Umbilical cord (tissue), 2 donors: ENCODE results near the gene SETDB2. TPM values are rescaled to one million over a fixed set of nuclear protein-coding genes. Genes with fewer than 3 reads are reported as not detected.
"Not testable (repeated sequence)": the region's sequence is repeated elsewhere in the genome, so short reads cannot be mapped to it uniquely, and the experiment has no call there.

Source experiments
- DNase-seq: peaks from one replicate; pipeline ENCODE4 v3.0.0-alpha.2; 2015; ENCODE audit warnings: low spot score
- total RNA-seq: library from RNA; depleted of rRNA; stranded (reverse); fragments of >200 nt; gene quantifications from one replicate; pipeline ENCODE4 v1.2.3, GENCODE V29; 2014; ENCODE audit warnings: low replicate concordance; ENCODE audit not compliant: insufficient read depth

The SETDB2 gene
- total RNA-seq, 1 donor from 2014 or later: 9.4 TPM

- no peak for DNase-seq
Measured at GRCh38 chr13:49464621-49465325, 20.7 kb downstream of the SETDB2 start.

GRCh38 chr13:49466292-49466838, 22.3 kb downstream of the SETDB2 start:
- no peak for DNase-seq

- DNase-seq: no peak
Measured at GRCh38 chr13:49472186-49472585, 28.1 kb downstream of the SETDB2 start.

- no peak for DNase-seq
Measured at GRCh38 chr13:49476529-49476928, 32.5 kb downstream of the SETDB2 start.

- no peak for DNase-seq
Measured at GRCh38 chr13:49481788-49482187, 37.7 kb downstream of the SETDB2 start.

- no peak for DNase-seq
Measured at GRCh38 chr13:49488563-49488962, 44.5 kb downstream of the SETDB2 start.

- no peak for DNase-seq
Measured at GRCh38 chr13:49494645-49495044, 50.6 kb downstream of the SETDB2 start.

- DNase-seq: peak; percentile 77
Measured at GRCh38 chr13:49495783-49496762, 52.0 kb downstream of the SETDB2 start, which contains the start of gene PHF11. Gene PHF11, plus strand, starts transcription at chr13:49495953. Its CDS starts 49 bp downstream, at chr13:49496002.

GRCh38 chr13:49496837-49497236, 52.8 kb downstream of the SETDB2 start:
- not testable (repeated sequence) for DNase-seq

- no peak for DNase-seq
Measured at GRCh38 chr13:49497272-49497671, 53.2 kb downstream of the SETDB2 start.

- DNase-seq: no peak
Measured at GRCh38 chr13:49498206-49498605, 54.1 kb downstream of the SETDB2 start.

GRCh38 chr13:49499889-49500660, 56.0 kb downstream of the SETDB2 start:
- peak; percentile 11 for DNase-seq

GRCh38 chr13:49502954-49503353, 58.9 kb downstream of the SETDB2 start:
- DNase-seq: no peak

- DNase-seq: no peak
Measured at GRCh38 chr13:49503951-49504350, 59.9 kb downstream of the SETDB2 start.

GRCh38 chr13:49512578-49512977, 68.5 kb downstream of the SETDB2 start:
- no peak for DNase-seq

- DNase-seq: no peak
Measured at GRCh38 chr13:49516467-49516866, 72.4 kb downstream of the SETDB2 start.

GRCh38 chr13:49517461-49517860, 73.4 kb downstream of the SETDB2 start:
- DNase-seq: no peak

- no peak for DNase-seq
Measured at GRCh38 chr13:49521224-49521623, 77.2 kb downstream of the SETDB2 start.

GRCh38 chr13:49524740-49525501, 80.8 kb downstream of the SETDB2 start:
- DNase-seq: no peak

- DNase-seq: no peak
Measured at GRCh38 chr13:49527123-49527522, 83.0 kb downstream of the SETDB2 start.

- DNase-seq: no peak
Measured at GRCh38 chr13:49528161-49528560, 84.1 kb downstream of the SETDB2 start.
